Adrenal gland (tissue), 12 donors: ENCODE data around the gene RPRM. TPM values are rescaled to one million over a fixed set of nuclear protein-coding genes. Genes with fewer than 3 reads are reported as not detected.
"Not testable (repeated sequence)": the region's sequence is repeated elsewhere in the genome, so short reads cannot be mapped to it uniquely, and the experiment has no call there.

Source experiments
- DNase-seq, 7 donors: peaks; one replicate each; pipeline ENCODE4 v3.0.0-alpha.2; 2019 to 2020
- H3K27ac ChIP-seq, 5 donors: fragments of 200-600 bp; sonication (generic) in 4 of 5; 1 replicate in 3 of 5; 2 replicates in 2 of 5; pipeline versions ENCODE4 v1.5.1 to v1.8.0; 2016 to 2020; ENCODE audit warnings: mild to moderate bottlenecking in 1 of 5
- H3K27me3 ChIP-seq: fragments of 200-600 bp; 2 replicates; pipeline ENCODE4 v1.8.0; 2021
- H3K36me3 ChIP-seq, 2 donors: fragments of 200-600 bp; replicated peaks in 1 of 2; 1 replicate in 1 of 2; 2 replicates in 1 of 2; pipeline versions ENCODE4 v1.5.1 to v1.8.0; 2018 to 2022
- H3K4me1 ChIP-seq, 2 donors: fragments of 200-600 bp; replicated peaks in 1 of 2; 1 replicate in 1 of 2; 2 replicates in 1 of 2; pipeline versions ENCODE4 v1.5.1 to v1.8.0; 2018 to 2021
- H3K4me3 ChIP-seq, 4 donors: fragments of 200-600 bp; sonication (generic) in 3 of 4; one replicate each; pipeline ENCODE4 v1.5.1; 2016 to 2018
- H3K9me3 ChIP-seq, 3 donors: fragments of 200-600 bp; sonication (generic) in 1 of 3; replicated peaks in 1 of 3; 1 replicate in 2 of 3; 2 replicates in 1 of 3; pipeline versions ENCODE4 v1.5.1 to v1.8.0; 2016 to 2021
- CTCF ChIP-seq, 6 experiments: fragments of 450-650 bp in 4 of 6; fragments of 200-600 bp in 2 of 6; sonication (generic) in 1 of 6; IDR thresholded peaks; 1 replicate in 5 of 6; 2 replicates in 1 of 6; pipeline versions ENCODE4 v1.5.1 to v1.8.0; 2016 to 2021; ENCODE audit warnings: antibody characterized with exemption in 6 of 6, mild to moderate bottlenecking in 2 of 6, moderate library complexity in 1 of 6
- POLR2A ChIP-seq, 2 donors: fragments of 450-650 bp; IDR thresholded peaks; one replicate each; pipeline ENCODE4 v1.6.1; 2017; ENCODE audit warnings: antibody characterized with exemption in 2 of 2, mild to moderate bottlenecking in 2 of 2, moderate library complexity in 1 of 2
- whole genome bisulfite sequencing, 4 donors: extraction: QIAGEN DNeasy Blood & Tissue Kit in 2 of 4; methylation state at CpG; one replicate each; pipeline versions ENCODE4 v1.1.5 to v1.1.7; 2013 to 2017; 5-methylcytosine and 5-hydroxymethylcytosine counted together
- intact Hi-C, 2 donors: fragments of 100-400 bp; cut with DNase I; formaldehyde crosslinking; loops; one replicate each; pipeline versions ENCODE4 v1.14.1 to v1.15.0; 2022 to 2023
- polyA plus RNA-seq, 3 donors: library from polyadenylated mRNA; stranded (reverse); fragments of 200-250 nt in 2 of 3; fragments of 350-450 nt in 1 of 3; fragmentation: Illumina TruSeq in 1 of 3; extraction: RNeasy Lipid Tissue Mini Kit (QIAGEN cat#74804) in 1 of 3; gene quantifications; one replicate each; pipeline ENCODE4 v1.2.3, GENCODE V29; 2013 to 2014
- total RNA-seq, 9 donors: library from RNA; depleted of rRNA in 4 of 9; stranded (reverse); fragments of >200 nt in 4 of 9; fragments of 120-200 nt in 1 of 9; fragmentation: NEBNext Ultra II Directional in 1 of 9; extraction: Animal tissue kit (Norgen Biotek cat#: 25700) in 1 of 9; gene quantifications; one replicate each; pipeline versions ENCODE4 v1.1.0 to v1.2.4, GENCODE V29; 2013 to 2023
- donor health status: healthy with polysubstance abuse.
- donor health status: Bipolar disorder and iron deficiency.
- donor health status: DM: yes; HTN: yes; CAD: no.
- donor health status: DM: no; HTN: no; CAD: no.
- donor health status: DM: no; HTN: no; CAD: no.
- donor health status: DM: yes; HTN: yes; CAD: no.

RPRM gene
- total and polyA plus RNA-seq, 12 donors = 1.4 to 38.8 (median 11.7) TPM

- intact Hi-C loops = no loop called here
- no peak for TF ChIP-seq POLR2A (IDR thresholded peaks at IDR 0.05)
- no peak for TF ChIP-seq CTCF (IDR thresholded peaks at IDR 0.05)
- Histone ChIP-seq H3K4me3 (no peak overlapping the region), H3K9me3 (no peaks in the 10 kb centered on the region), H3K27me3 (no peaks in the 10 kb centered on the region), H3K36me3 (no peaks in the 10 kb centered on the region), H3K27ac (no peak overlapping the region), H3K4me1 (no peaks in the 10 kb centered on the region)
- WGBS, 4 donors = 65 to 90% (median 77%) methylated on average over 3 to 4 of the region's 4 CpGs
- DNase-seq = no peak
These were observed 35.5 kb downstream of the RPRM start for GRCh38 chr2:153443106-153443505.

DNA sequence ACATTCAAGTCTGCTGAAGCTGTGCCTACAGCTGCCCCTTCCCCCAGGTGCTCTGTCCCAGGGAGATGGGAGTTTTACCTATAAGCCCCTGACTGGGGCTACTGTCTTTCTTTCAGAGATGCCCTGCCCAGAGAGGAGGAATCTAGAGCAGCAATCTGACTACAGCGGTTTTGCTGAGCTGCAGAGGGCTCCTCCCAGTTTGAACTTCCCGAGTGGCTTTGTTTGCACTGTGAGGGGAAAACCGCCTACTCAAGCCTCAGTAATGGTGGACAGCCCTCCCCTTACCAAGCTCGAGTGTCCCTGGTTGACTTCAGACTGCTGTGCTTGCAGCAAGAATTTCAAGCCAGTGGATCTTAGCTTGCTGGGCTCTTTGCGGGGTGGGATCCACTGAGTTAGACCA is 35.9 kb downstream of the RPRM start:
- H3K9me3 ChIP-seq, intact Hi-C loops, H3K36me3 ChIP-seq, H3K27ac ChIP-seq, H3K4me3 ChIP-seq, H3K27me3 ChIP-seq, H3K4me1 ChIP-seq, DNase-seq: not testable (repeated sequence)
- WGBS, 4 donors = 77 to 100% (median 82%) methylated on average over 1 to 5 of the region's 5 CpGs

GRCh38 chr2:153440090-153440489 is 38.5 kb downstream of the RPRM start:
- DNase-seq, H3K4me1 ChIP-seq, H3K27me3 ChIP-seq, H3K4me3 ChIP-seq, intact Hi-C loops, H3K9me3 ChIP-seq, H3K27ac ChIP-seq, H3K36me3 ChIP-seq: not testable (repeated sequence)
- 88 to 93% (median 90%) methylated on average over 2 of the region's 2 CpGs for WGBS, 4 donors

DNA sequence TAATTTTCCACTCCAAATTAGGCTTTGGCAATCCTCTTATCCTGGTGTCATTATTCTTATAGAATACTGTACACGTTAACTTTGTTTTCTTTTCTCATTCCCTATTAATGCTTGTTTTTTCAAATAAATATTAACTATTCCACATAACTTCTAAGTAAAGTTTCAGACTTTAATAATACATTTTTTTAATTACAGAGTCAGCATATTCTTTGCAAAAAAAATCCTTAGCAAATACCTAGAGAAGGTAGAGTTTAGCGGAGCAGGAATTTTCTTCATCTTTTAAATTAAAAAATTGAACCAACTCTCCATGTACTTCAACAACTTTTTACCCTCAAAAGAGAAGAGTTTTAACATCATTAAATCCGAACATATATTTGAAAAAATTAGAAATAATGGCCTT is 45.2 kb downstream of the RPRM start:
- no peak for TF ChIP-seq CTCF (IDR thresholded peaks at IDR 0.05)
- TF ChIP-seq POLR2A (IDR thresholded peaks at IDR 0.05) = no peak
- no peaks in the 10 kb centered on the region for H3K27me3 ChIP-seq
- WGBS, 4 donors = 78 to 90% (median 83%) methylated on average over 3 of the region's 3 CpGs
- H3K27ac ChIP-seq = no peak overlapping the region
- H3K4me1 ChIP-seq = no peaks in the 10 kb centered on the region
- no peak overlapping the region for H3K4me3 ChIP-seq
- H3K36me3 ChIP-seq = no peaks in the 10 kb centered on the region
- DNase-seq = no peak
- H3K9me3 ChIP-seq = no peaks in the 10 kb centered on the region
- intact Hi-C loops = no loop called here

DNA sequence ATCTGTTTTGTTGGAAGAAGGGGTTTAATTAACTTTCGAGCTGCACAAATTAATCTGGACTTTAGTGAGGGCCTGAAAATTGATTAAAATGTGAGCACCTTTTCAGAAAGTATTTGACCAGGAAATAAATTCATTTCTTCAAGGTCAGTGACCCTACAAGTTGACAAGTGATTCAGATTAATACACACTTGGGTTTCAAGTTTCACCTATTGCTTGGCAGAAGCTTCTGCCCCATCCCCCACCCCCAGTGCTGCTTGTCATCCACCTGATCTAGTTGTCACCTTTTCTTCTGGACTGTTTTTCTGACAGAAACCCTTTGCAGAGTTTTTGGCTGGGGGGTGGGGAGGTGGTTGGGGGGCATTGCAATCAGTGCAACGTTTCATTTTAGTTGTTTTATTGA is 46.2 kb downstream of the RPRM start:
- H3K27me3 ChIP-seq = no peaks in the 10 kb centered on the region
- no peaks in the 10 kb centered on the region for H3K36me3 ChIP-seq
- H3K27ac ChIP-seq = no peak overlapping the region
- no peak for DNase-seq
- intact Hi-C loops = no loop called here
- H3K9me3 ChIP-seq = no peaks in the 10 kb centered on the region
- TF ChIP-seq CTCF (IDR thresholded peaks at IDR 0.05) = no peak
- no peak for TF ChIP-seq POLR2A (IDR thresholded peaks at IDR 0.05)
- 49 to 61% (median 58%) methylated on average over 2 of the region's 2 CpGs for WGBS, 4 donors
- no peak overlapping the region for H3K4me3 ChIP-seq
- H3K4me1 ChIP-seq = no peaks in the 10 kb centered on the region
